PFSK-1 (cell line): ENCODE measurements around the gene CFAP77.

Experiments used
- POLR2AphosphoS5 ChIP-seq: IDR thresholded peaks from 2 replicates; pipeline ENCODE4 v1.6.1; 2012; ENCODE audit warnings: low read depth, mild to moderate bottlenecking, control low read depth, low read length, moderate library complexity
- TAF1 ChIP-seq: IDR thresholded peaks from 2 replicates; pipeline ENCODE4 v1.6.1; 2012; ENCODE audit warnings: low read length, control low read depth, borderline replicate concordance; ENCODE audit not compliant: insufficient read depth

DNA sequence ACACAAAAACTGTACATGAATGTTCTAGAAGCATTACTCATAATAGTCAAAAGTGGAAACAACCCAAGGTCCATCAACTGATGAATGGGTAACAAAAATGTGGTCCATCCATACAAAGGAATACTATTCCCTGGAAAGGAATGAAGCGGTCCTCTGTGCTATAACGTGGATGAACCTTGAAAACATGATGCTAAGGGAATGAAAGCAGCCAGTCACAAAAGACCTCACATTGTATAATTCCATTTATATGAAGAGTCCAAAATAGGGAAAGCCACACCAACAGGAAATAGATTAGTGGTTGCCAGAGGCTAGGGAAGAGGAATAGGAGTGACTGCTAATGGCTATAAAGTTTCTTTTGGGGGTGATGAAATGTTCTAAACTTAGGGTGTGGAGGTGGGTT lies 149.7 kb downstream of the CFAP77 start:
- no peak for TF ChIP-seq POLR2AphosphoS5
- TF ChIP-seq TAF1, result no peak
